ENCODE data around the gene SARDH. TPM values are rescaled to one million over a fixed set of nuclear protein-coding genes. Genes with fewer than 3 reads are reported as not detected.

The SARDH gene
- total RNA-seq, 1 experiment from 2014 or later: 5.6 TPM

DNA sequence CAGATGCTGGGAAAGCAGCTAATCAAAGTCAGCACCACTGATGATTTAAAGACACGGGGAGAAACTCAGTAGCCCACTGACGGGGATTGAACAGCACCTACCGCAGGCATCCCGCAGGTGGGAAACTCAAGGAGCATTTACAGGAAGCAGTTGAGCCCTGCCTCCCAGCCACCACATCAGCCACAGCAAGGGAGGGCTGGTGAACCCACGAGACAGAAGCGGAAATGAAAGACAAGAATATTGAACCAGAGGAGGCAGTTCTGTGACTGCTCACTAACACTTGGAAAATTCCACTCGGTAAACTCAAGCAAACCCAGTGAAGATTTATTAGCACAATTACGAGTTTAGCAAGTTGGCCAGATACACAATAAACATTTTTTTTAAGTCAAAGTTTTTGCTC lies 118.4 kb downstream of the SARDH start (continued):
- TF ChIP-seq, protein P1, sequence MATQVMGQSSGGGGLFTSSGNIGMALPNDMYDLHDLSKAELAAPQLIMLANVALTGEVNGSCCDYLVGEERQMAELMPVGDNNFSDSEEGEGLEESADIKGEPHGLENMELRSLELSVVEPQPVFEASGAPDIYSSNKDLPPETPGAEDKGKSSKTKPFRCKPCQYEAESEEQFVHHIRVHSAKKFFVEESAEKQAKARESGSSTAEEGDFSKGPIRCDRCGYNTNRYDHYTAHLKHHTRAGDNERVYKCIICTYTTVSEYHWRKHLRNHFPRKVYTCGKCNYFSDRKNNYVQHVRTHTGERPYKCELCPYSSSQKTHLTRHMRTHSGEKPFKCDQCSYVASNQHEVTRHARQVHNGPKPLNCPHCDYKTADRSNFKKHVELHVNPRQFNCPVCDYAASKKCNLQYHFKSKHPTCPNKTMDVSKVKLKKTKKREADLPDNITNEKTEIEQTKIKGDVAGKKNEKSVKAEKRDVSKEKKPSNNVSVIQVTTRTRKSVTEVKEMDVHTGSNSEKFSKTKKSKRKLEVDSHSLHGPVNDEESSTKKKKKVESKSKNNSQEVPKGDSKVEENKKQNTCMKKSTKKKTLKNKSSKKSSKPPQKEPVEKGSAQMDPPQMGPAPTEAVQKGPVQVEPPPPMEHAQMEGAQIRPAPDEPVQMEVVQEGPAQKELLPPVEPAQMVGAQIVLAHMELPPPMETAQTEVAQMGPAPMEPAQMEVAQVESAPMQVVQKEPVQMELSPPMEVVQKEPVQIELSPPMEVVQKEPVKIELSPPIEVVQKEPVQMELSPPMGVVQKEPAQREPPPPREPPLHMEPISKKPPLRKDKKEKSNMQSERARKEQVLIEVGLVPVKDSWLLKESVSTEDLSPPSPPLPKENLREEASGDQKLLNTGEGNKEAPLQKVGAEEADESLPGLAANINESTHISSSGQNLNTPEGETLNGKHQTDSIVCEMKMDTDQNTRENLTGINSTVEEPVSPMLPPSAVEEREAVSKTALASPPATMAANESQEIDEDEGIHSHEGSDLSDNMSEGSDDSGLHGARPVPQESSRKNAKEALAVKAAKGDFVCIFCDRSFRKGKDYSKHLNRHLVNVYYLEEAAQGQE (IDR thresholded peaks at IDR 0.05; ENCODE audit: low read depth): no peak
- no peak for TF ChIP-seq ZNF274 (IDR thresholded peaks at IDR 0.05; ENCODE audit: low read depth, low read length)
- TF ChIP-seq POLR2A (IDR thresholded peaks at IDR 0.05; ENCODE audit: borderline replicate concordance, extremely low read depth, insufficient read depth, insufficient read length): no peak
- TF ChIP-seq JUND (IDR thresholded peaks at IDR 0.05): no peak
- no peak for TF ChIP-seq FOSL1 (IDR thresholded peaks at IDR 0.05; ENCODE audit: low read depth)
- TF ChIP-seq YY1 (IDR thresholded peaks at IDR 0.05; ENCODE audit: extremely low read depth, insufficient replicate concordance, low read depth, low read length): no peak

DNA sequence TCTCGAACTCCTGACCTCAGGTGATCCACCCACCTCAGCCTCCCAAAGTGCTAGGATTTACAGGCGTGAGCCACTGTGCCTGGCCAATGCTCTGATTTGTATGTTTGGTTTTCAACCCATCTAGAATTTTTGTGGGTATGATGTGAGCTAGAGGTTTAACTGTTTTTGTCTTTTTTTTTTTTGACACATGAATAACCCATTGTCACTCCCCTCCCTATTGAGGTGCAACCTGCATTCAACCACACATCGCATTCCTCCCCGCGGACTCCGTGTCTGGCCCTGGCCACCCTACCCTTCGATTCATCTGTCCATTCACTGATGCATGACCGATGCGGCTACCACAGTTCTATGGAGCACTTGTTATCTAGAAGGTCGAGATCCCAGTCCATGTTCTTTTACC lies 119.4 kb downstream of the SARDH start:
- ChIA-PET RAD21 (ENCODE audit: low non-redundant PET in 1 of 2, low total read pairs in 2 of 2, uncharacterized antibody in 2 of 2, unreplicated experiment in 2 of 2) (no interaction called here), CTCF (no interaction called here), POLR2A (no interaction called here)
- Histone ChIP-seq H3K9ac (ENCODE audit: low read length) (no peak overlapping the region), H4K20me1 (ENCODE audit: insufficient read depth) (no peaks in the 10 kb centered on the region), H3K79me2 (ENCODE audit: insufficient read depth, low read length) (no peaks in the 10 kb centered on the region), H3K27me3 (ENCODE audit: insufficient read depth, low read length) (peaks cover 90% of the 10 kb centered on the region), H3K4me1 (ENCODE audit: control insufficient read depth in 1 of 2, insufficient read depth in 2 of 2, low read length in 2 of 2) (no peaks in the 10 kb centered on the region), H3K4me2 (ENCODE audit: low read length) (no peak overlapping the region), H3K9me3 (ENCODE audit: control insufficient read depth in 1 of 2, insufficient read depth in 1 of 2, low read depth in 1 of 2, low read length in 2 of 2) (no peaks in the 10 kb centered on the region), H3K9me2 (ENCODE audit: insufficient read depth) (no peaks in the 10 kb centered on the region), H2AFZ (ENCODE audit: low read depth, low read length, poor library complexity, severe bottlenecking) (no peak overlapping the region), H3K4me3 (replicated peaks in 1 of 2; ENCODE audit: low read depth in 1 of 2, low read length in 2 of 2) (no peak overlapping the region), H3K27ac (ENCODE audit: low read depth, low read length) (no peak overlapping the region), H3K36me3 (ENCODE audit: control insufficient read depth in 1 of 2, insufficient read depth in 2 of 2, low read length in 2 of 2) (no peaks in the 10 kb centered on the region)
- no peak for DNase-seq (ENCODE audit: low read depth, low spot score)
- no peak for ATAC-seq
- BruUV-seq (replicated peaks): no TSS peak
- TF ChIP-seq ELF1 (IDR thresholded peaks at IDR 0.05; ENCODE audit: borderline replicate concordance, low read depth) (no peak), EZH2 (IDR thresholded peaks at IDR 0.05) (no peak), POLR2AphosphoS5 (IDR thresholded peaks at IDR 0.05; ENCODE audit: low read depth, low read length) (no peak)
- TF ChIP-seq, protein P2, sequence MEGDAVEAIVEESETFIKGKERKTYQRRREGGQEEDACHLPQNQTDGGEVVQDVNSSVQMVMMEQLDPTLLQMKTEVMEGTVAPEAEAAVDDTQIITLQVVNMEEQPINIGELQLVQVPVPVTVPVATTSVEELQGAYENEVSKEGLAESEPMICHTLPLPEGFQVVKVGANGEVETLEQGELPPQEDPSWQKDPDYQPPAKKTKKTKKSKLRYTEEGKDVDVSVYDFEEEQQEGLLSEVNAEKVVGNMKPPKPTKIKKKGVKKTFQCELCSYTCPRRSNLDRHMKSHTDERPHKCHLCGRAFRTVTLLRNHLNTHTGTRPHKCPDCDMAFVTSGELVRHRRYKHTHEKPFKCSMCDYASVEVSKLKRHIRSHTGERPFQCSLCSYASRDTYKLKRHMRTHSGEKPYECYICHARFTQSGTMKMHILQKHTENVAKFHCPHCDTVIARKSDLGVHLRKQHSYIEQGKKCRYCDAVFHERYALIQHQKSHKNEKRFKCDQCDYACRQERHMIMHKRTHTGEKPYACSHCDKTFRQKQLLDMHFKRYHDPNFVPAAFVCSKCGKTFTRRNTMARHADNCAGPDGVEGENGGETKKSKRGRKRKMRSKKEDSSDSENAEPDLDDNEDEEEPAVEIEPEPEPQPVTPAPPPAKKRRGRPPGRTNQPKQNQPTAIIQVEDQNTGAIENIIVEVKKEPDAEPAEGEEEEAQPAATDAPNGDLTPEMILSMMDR (IDR thresholded peaks at IDR 0.05 in 2 of 3, conservative IDR thresholded peaks at IDR 0.05 in 1 of 3; ENCODE audit: borderline replicate concordance in 1 of 3, insufficient read depth in 1 of 3, low read depth in 2 of 3, low read length in 2 of 3): no peak
- TF ChIP-seq, protein P3, sequence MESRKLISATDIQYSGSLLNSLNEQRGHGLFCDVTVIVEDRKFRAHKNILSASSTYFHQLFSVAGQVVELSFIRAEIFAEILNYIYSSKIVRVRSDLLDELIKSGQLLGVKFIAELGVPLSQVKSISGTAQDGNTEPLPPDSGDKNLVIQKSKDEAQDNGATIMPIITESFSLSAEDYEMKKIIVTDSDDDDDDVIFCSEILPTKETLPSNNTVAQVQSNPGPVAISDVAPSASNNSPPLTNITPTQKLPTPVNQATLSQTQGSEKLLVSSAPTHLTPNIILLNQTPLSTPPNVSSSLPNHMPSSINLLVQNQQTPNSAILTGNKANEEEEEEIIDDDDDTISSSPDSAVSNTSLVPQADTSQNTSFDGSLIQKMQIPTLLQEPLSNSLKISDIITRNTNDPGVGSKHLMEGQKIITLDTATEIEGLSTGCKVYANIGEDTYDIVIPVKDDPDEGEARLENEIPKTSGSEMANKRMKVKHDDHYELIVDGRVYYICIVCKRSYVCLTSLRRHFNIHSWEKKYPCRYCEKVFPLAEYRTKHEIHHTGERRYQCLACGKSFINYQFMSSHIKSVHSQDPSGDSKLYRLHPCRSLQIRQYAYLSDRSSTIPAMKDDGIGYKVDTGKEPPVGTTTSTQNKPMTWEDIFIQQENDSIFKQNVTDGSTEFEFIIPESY (IDR thresholded peaks at IDR 0.05; ENCODE audit: extremely low read depth, insufficient replicate concordance, low read length): no peak
- intact Hi-C loops (cut with micrococcal nuclease): no loop called here

All from HCT116 (cell line).